HG03139 (cell line): ENCODE data around the gene NRTN.
"Not testable (repeated sequence)": the region's sequence is repeated elsewhere in the genome, so short reads cannot be mapped to it uniquely, and the experiment has no call there.

Source experiments
- ATAC-seq: cut with Tn5 transposase; IDR thresholded peaks from one replicate; pipeline ENCODE4 v1.9.1; 2021; ENCODE audit not compliant: unreplicated experiment

The NRTN gene

GRCh38 chr19:5832527-5833216 is 27.8 kb downstream of the NRTN start:
- no peak for ATAC-seq

DNA sequence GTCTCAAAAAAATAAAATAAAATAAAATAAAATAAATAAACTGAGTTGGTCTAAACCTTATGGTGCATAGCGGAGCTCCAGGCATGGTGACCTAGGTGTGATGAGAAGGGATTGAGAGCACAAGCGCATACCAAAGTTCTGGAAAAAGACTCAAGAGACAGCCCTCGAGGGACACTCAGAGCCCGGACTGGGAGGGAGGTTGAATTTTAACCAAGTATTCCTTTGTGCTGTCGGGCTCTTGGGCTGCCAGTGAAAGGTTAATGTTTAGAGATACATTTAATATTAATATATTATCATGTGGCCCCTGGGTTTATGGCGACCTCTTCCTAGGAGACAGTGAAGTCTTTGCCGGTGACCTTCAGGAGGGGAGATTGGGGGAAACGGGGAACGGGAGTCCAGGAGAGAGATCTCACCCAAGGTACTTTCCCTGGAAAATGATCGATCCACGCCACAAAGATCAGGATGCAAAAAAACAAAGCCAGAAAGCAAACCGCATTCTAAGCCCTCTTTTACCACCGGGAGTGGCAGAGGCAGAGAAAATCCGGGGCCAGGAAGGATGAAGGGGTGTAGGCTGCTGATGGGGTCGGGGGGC is 33.0 kb downstream of the NRTN start:
- no peak for ATAC-seq

- no peak for ATAC-seq
Observed at GRCh38 chr19:5838353-5839064, 33.6 kb downstream of the NRTN start.

DNA sequence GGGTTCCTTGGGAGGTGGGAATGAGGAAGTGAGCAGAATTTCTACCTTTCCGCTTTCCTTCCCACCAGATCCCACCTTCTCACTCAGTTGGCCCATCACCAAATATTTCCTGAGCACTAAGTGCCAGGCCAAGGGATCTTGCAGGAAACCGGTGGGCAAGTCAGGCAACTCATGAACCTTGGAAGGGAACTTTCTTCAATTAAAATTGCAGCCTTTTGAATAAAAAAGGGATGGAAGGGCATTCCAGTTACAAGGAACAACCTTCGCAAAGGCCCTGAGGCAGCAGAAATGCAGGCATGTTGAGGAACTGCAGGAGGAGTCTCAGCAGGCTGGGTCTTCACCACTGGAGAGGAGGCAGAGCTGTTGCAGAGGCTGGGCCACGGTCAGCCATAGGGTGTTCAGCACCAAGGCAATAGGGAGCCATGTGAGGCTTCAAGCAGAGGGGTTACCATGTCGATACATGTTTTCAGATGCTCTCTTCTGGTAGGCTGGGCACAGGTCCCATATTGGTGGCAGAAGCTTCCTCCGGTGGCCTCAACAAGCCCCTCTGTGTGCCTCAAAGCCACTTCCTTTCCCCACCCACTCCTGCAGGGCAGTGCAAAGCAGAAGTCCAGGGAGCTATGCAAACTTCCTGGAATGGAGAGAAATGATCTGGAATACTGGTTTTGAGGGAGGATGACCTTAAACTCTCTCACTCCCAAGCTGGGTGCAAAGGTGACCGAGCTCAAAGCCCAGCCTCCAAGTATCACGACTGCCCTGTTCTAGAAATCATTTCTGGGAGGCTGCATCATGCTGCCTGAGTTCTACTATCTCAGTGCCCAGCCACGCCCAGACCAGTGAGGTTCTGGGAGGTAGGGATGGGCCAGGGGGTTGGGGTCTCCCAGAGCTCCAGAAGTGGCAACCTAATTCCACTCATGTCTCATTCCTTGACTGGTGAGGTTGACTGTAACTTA is 34.5 kb downstream of the NRTN start, which contains the start of gene FUT6:
FUT6 (minus strand) TSS at position 638 of the 953 bp plus-strand sequence. CDS start 7,135 bp downstream, outside the sequence.
- no peak for ATAC-seq

DNA sequence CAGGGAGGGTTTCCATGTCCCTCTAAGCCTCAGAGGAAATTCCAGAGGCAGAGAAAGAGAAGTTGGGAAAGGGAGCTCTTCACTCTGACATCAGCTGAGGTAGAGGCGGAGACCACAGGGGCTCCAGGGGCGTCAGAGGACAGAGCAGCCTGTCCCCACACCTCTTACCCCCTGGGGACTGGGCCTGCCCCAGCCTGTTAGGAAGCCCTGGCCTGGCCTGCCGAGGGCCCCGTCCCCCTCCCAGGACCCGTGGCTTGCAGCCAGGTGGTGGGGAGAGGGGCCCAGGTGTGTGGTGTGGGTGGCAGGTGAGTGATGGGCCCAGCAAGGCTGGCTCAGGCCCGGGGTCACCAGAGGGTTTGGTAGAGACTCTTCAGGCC is 36.9 kb downstream of the NRTN start:
- not testable (repeated sequence) for ATAC-seq

- no peak for ATAC-seq
Observed at GRCh38 chr19:5843295-5843927, 38.5 kb downstream of the NRTN start.

GRCh38 chr19:5844456-5845433 is 39.9 kb downstream of the NRTN start:
- no peak for ATAC-seq

DNA sequence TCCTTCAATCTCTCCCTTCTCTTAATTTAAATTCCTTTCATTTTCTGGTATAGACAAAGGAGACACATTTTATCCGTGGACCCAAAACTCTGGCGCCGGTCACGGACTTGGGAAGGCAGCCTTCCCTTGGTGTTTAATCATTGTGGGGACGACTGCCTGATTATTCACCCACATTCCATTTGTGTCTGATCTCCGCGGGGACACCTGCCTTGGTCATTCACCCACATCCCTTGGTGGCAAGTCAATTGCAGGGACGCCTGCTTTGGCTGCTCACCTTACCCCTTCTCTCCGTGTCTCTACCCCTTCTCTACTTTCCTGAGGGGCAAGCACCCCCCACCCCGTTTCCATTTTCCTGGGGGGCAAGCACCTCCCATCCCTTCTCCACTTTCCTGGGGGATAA is 43.0 kb downstream of the NRTN start:
- ATAC-seq, result not testable (repeated sequence)

GRCh38 chr19:5848621-5849020 is 43.8 kb downstream of the NRTN start:
- not testable (repeated sequence) for ATAC-seq

DNA sequence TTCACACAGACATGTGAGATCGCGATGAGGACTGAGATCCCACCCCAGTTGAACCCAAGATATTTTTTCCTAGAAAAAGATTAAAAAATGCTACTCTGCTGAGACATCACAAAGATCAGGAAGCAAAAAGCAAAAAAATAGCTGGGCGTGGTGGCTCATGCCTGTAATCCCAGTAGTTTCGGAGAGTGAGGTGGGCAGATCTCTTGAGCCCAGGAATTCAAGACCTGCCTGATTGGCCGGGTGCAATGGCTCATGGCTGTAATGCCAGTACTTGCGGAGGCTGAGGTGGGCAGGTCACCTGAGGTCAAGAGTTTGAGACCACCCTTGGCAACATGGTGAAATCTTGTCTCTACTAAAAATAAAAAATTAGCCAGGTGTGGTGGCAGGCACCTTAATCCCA is 45.3 kb downstream of the NRTN start:
- ATAC-seq, result no peak

DNA sequence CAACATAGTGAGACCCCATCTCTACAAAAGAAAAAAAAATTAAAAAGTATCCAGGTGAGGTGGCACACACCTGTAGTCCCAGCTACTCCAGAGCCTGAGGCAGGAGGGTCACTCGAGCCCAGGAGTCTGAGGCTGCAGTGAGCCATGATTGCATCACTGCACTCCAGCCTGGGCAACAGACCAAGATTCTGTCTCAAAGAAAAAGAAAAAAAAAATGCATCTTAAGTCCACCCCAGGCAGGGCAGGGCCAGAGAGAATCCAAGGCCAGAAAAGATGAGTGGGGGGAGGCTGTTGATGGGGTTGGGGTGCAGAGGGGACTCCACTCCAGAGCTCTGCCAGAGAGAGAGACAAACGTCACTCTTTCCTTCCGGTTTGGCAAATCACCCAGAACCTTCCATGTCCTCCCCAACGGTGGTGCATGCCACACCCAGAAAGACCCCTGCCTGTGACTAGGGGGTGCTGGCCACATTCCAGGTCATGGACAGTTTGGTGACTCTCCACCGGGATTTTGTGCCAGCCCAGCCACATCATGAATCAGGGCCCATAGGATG is 46.0 kb downstream of the NRTN start:
- no peak for ATAC-seq

- ATAC-seq, result no peak
Observed at GRCh38 chr19:5851302-5851701, 46.4 kb downstream of the NRTN start, which contains the start of gene FUT3. TSS of gene FUT3 (minus strand) at chr19:5851449.

DNA sequence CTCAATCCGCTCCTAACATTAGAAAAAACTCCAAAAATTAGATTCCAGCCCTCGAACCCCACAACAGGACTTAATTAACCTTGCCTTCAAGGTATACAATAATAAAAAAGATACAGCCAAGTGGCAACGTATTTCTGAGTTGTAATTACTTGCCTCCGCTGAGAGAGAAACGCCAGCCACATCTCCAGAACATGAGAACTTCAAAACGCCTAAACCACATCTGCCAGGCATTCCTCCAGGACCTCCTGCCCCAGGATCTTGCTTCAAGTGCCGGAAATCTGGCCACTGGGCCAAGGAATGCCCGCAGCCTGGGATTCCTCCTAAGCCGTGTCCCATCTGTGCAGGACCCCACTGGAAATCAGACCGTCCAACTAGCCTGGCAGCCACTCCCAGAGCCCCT is 49.3 kb downstream of the NRTN start:
- not testable (repeated sequence) for ATAC-seq

DNA sequence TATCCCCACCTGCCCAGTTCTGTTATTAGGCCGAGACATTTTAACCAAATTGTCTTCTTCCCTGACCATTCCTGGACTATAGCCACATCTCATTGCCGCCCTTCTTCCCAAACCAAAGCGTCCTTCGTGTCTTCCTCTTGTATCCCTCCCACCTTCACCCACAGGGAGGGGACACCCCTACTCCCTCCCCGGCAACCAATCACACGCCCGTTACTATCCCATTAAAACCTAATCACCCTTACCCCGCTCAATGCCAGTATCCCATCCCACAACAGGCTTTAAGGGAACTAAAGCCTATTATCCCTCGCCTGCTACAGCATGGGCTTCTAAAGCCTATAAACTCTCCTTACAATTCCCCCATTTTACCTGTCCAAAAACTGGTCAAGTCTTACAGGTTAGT is 50.3 kb downstream of the NRTN start:
- ATAC-seq, result not testable (repeated sequence)

DNA sequence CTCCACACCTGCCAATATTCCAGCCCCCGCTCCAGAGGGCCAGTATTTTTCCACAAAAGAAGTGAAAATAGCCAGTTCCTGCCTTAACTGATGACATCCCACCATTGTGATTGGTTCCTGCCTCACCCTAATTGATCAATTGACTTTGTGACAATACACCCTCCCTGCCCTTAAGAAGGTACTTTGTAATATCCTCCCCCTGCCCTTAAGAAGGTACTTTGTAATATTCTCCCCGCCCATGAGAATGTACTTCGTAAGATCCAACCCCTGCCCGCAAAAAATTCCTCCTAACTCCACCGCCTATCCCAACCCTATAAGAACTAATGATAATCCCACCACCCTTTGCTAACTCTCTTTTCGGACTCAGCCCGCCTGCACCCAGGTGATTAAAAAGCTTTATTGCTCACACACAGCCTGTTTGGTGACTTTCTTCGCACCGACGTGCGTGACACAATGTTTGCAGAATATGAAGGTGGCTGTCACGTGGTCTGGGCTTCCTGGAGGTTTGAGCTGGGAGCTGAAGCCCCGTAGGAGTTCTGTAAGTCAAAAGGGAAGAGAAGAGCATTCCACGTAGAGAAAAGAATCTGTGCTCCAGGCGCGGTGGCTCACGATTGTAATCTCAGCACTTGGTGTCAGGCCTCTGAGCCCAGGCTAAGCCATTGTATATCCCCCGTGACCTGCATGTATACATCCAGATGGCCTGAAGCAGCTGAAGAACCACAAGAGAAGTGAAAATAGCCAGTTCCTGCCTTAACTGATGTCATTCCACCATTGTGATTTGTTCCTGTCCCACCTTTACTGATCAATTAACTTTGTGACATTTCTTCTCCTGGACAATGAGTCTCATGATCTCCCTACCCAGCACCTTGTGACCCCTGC is 52.6 kb downstream of the NRTN start:
- no peak for ATAC-seq

DNA sequence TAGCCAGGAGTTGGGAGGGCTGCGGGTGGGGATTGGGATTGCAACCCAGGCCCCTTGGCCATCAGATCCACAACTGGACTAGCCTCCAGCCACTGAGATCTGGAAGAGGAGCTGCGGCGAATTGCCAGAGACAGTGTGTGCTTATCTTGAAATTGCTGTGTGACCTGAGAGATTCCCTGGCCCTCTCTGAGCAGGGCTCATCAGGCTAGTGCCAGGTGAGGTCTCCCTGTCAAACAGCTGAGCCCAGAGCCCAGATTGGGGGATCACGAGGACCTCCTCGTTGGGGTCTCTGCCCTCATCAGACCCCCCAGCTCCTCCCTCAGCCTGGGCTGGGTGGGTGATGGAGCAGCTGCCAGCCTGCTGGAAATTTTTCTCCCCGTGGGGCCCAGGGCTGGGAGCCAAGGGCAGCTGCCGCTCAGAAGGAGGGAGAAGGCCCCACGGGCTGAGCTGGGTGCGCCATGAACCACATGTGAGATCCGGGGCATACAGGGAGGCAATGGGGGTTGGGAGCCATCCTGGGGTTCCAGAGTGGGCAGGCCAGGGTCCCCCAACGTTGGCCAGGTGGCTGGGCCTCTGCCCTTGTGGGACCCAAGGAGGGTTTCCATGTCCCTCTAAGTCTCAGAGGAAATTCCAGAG is 58.3 kb downstream of the NRTN start:
- no peak for ATAC-seq

DNA sequence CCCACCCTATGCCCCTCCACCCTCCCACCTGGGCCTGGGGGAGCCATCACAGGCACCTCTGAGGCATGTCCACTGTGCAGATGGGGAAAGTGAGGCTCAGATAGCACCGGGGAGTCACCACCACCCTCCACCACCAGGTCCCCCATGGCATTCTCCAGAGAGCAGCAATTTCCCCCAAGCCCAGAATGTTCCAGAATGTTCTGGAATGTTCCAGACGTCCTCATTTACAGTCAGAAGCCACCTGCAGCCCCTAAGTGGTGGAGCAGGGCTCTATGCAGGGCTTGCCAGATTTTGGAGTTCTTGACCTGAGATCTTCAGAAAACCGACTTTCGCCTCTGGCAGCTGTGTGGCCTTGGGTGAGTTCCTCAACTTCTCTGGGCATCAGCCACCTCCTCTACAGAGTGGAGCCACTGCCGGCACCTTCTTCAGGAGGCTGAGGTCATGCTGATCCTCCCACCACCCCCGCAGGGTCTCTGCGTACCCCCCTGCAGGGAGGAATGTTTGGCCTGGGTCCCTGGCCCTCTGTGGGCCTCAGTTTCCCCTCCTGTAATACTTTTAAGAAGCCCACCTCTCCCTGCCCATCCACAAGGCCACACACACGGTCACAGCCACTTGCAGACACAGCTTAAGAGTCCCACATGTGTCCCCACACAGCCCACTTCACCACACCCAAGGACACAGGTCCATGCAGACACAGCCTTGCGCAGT is 59.3 kb downstream of the NRTN start:
- no peak for ATAC-seq
